Chondrocyte (in vitro differentiated cells): ENCODE results near the gene GPRC6A. TPM values are rescaled to one million over a fixed set of nuclear protein-coding genes. Genes with fewer than 3 reads are reported as not detected.

Experiments
- DNase-seq: peaks from one replicate; pipeline ENCODE4 v3.0.0; 2021; ENCODE audit warnings: mixed read lengths, low spot score
- H3K27ac Mint-ChIP-seq: one replicate; pipeline ENCODE4 v1.8.0; 2021; ENCODE audit warnings: mild to moderate bottlenecking, moderate library complexity, mixed read lengths; ENCODE audit not compliant: unreplicated experiment
- H3K27me3 Mint-ChIP-seq: 2 replicates; pipeline ENCODE4 v1.8.0; 2021; ENCODE audit warnings: low read depth, mixed read lengths
- H3K36me3 Mint-ChIP-seq: 2 replicates; pipeline ENCODE4 v1.8.0; 2021; ENCODE audit warnings: low read depth, mixed read lengths
- H3K4me1 Mint-ChIP-seq: 2 replicates; pipeline ENCODE4 v1.8.0; 2021; ENCODE audit warnings: low read depth, mild to moderate bottlenecking, mixed read lengths
- H3K4me3 Mint-ChIP-seq: one replicate; pipeline ENCODE4 v1.8.0; 2021; ENCODE audit warnings: mild to moderate bottlenecking, moderate library complexity, mixed read lengths; ENCODE audit not compliant: unreplicated experiment
- H3K9me3 Mint-ChIP-seq: 2 replicates; pipeline ENCODE4 v1.8.0; 2021; ENCODE audit warnings: low read depth, mixed read lengths
- total RNA-seq: library from RNA; stranded (reverse); gene quantifications from 3 replicates; pipeline ENCODE4 v1.2.1, GENCODE V29; 2021
- TF ChIP-seq, protein P1 (sequence below): fragments of 200-600 bp; sonication (generic); IDR thresholded peaks from 2 replicates; pipeline ENCODE4 v1.5.0; 2021; ENCODE audit warnings: antibody characterized with exemption, mild to moderate bottlenecking, moderate library complexity

GPRC6A gene
- total RNA-seq, 1 donor from 2014 or later: not detected

GRCh38 chr6:116866281-116866871 lies 37.5 kb upstream of the GPRC6A start:
- TF ChIP-seq, protein P1, sequence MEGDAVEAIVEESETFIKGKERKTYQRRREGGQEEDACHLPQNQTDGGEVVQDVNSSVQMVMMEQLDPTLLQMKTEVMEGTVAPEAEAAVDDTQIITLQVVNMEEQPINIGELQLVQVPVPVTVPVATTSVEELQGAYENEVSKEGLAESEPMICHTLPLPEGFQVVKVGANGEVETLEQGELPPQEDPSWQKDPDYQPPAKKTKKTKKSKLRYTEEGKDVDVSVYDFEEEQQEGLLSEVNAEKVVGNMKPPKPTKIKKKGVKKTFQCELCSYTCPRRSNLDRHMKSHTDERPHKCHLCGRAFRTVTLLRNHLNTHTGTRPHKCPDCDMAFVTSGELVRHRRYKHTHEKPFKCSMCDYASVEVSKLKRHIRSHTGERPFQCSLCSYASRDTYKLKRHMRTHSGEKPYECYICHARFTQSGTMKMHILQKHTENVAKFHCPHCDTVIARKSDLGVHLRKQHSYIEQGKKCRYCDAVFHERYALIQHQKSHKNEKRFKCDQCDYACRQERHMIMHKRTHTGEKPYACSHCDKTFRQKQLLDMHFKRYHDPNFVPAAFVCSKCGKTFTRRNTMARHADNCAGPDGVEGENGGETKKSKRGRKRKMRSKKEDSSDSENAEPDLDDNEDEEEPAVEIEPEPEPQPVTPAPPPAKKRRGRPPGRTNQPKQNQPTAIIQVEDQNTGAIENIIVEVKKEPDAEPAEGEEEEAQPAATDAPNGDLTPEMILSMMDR: no peak
- no peak for DNase-seq
- Mint-ChIP-seq H3K9me3 (no peaks in the 10 kb centered on the region), H3K36me3 (no peaks in the 10 kb centered on the region), H3K27ac (no peak overlapping the region), H3K27me3 (peaks cover 5% of the 10 kb centered on the region), H3K4me1 (no peaks in the 10 kb centered on the region), H3K4me3 (no peak overlapping the region)

DNA sequence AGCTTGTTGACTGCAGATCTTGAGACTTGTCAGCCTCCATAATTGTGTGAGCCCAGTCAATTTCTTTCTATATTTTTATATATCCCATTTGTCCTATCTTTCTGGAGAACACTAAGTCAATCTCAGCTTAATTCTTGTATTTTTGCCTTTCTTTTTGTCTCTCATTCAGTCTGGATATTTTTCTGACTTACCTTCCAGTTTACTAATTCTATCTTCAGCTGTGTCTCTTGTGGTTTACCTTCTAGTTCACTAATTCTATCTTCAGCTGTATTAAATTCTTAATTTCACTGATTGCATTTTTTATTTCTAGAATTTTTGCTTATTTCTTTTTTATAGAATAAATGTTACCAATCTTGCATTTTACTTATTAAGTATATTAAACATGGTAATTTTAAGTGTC lies 30.4 kb upstream of the GPRC6A start:
- DNase-seq: no peak
- H3K27me3 Mint-ChIP-seq: peaks cover 5% of the 10 kb centered on the region
- no peak overlapping the region for H3K4me3 Mint-ChIP-seq
- H3K36me3 Mint-ChIP-seq: no peaks in the 10 kb centered on the region
- TF ChIP-seq, protein P1: no peak
- H3K4me1 Mint-ChIP-seq: no peaks in the 10 kb centered on the region
- H3K27ac Mint-ChIP-seq: no peak overlapping the region
- H3K9me3 Mint-ChIP-seq: peaks cover 30% of the 10 kb centered on the region

DNA sequence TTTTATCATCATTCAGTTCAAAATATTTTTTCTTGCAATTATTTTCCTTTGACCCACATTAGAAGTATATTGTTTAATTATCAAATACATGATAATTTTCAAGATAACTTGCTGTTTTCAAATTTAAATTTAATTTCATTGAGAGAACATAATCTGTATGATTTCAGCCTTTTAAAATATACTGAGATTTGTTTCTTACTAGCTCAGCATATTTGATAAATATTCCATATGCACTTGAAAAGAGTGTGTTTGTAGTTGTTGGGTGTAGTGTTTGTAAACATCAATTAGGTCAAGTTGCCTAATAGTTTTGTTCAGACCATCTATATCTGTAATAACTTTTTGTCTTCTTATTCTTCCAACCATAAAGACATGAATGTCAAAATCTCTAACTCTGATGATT lies 29.2 kb upstream of the GPRC6A start:
- no peak for DNase-seq
- Mint-ChIP-seq H3K36me3 (no peaks in the 10 kb centered on the region), H3K4me1 (no peaks in the 10 kb centered on the region), H3K27ac (no peak overlapping the region), H3K9me3 (peaks cover 39% of the 10 kb centered on the region), H3K27me3 (peaks cover 5% of the 10 kb centered on the region), H3K4me3 (no peak overlapping the region)
- TF ChIP-seq, protein P1: no peak

DNA sequence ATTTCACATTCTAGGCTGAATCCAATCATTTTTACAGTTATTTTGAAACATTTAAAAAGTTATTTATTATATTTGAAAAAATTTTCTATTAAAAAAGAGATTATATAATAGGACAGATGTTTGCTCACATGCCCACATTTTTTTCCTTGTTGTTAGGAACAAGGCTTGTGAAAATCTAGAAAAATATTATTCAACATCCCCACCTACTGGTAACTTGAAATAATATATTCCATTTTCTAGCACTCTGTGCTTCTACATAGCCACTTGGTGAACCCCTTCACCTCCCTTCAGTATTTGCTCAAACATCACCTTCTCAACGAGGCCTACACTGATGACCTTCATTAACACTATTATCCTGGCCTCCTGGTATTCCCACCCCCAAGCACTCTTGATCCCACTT lies 18.3 kb upstream of the GPRC6A start:
- Mint-ChIP-seq H3K4me3 (no peak overlapping the region), H3K9me3 (peaks cover 7% of the 10 kb centered on the region), H3K4me1 (no peaks in the 10 kb centered on the region), H3K27me3 (peaks cover 35% of the 10 kb centered on the region), H3K36me3 (no peaks in the 10 kb centered on the region), H3K27ac (no peak overlapping the region)
- TF ChIP-seq, protein P1: peak; percentile 80
- no peak for DNase-seq

- H3K36me3 Mint-ChIP-seq: no peaks in the 10 kb centered on the region
- H3K4me3 Mint-ChIP-seq: no peak overlapping the region
- DNase-seq: no peak
- H3K27ac Mint-ChIP-seq: no peak overlapping the region
- TF ChIP-seq, protein P1: no peak
- no peaks in the 10 kb centered on the region for H3K4me1 Mint-ChIP-seq
- H3K9me3 Mint-ChIP-seq: peaks cover 3% of the 10 kb centered on the region
- H3K27me3 Mint-ChIP-seq: peaks cover 19% of the 10 kb centered on the region
Observed at GRCh38 chr6:116842459-116842858, 13.6 kb upstream of the GPRC6A start.
